Liver (tissue), 3 donors: ENCODE measurements around the gene RAPGEF4.

ENCODE experiments used
- ATF3 ChIP-seq: IDR thresholded peaks from 2 replicates; pipeline ENCODE4 v1.6.1; 2016; ENCODE audit warnings: antibody characterized with exemption
- CTCF ChIP-seq: fragments of 150-350 bp; IDR thresholded peaks from 2 replicates; pipeline ENCODE4 v1.5.1; 2017; ENCODE audit warnings: improper control_type of control experiment, low read depth, low read length; ENCODE audit not compliant: missing input control
- FOXA1 ChIP-seq: IDR thresholded peaks from 2 replicates; pipeline ENCODE4 v1.6.1; 2016; ENCODE audit warnings: antibody characterized with exemption
- GABPA ChIP-seq, 2 donors: IDR thresholded peaks in 1 of 2; conservative IDR thresholded peaks in 1 of 2; 2 replicates each; pipeline ENCODE4 v1.6.1; 2016; ENCODE audit warnings: antibody characterized with exemption in 2 of 2, mild to moderate bottlenecking in 1 of 2, moderate library complexity in 1 of 2
- HNF4G ChIP-seq: IDR thresholded peaks from 2 replicates; pipeline ENCODE4 v1.6.1; 2016; ENCODE audit warnings: antibody characterized with exemption
- JUND ChIP-seq, 2 donors: IDR thresholded peaks; 2 replicates each; pipeline ENCODE4 v1.6.1; 2016; ENCODE audit warnings: antibody characterized with exemption in 2 of 2
- MAX ChIP-seq: IDR thresholded peaks from 2 replicates; pipeline ENCODE4 v1.6.1; 2016; ENCODE audit warnings: antibody characterized with exemption
- RAD21 ChIP-seq, 2 donors: IDR thresholded peaks; 2 replicates each; pipeline ENCODE4 v1.6.1; 2016; ENCODE audit warnings: antibody characterized with exemption in 2 of 2, mild to moderate bottlenecking in 2 of 2
- REST ChIP-seq: IDR thresholded peaks from 2 replicates; pipeline ENCODE4 v1.6.1; 2016; ENCODE audit warnings: antibody characterized with exemption, mild to moderate bottlenecking
- SP1 ChIP-seq: IDR thresholded peaks from 2 replicates; pipeline ENCODE4 v1.6.1; 2018; ENCODE audit warnings: antibody characterized with exemption, mild to moderate bottlenecking
- TAF1 ChIP-seq: conservative IDR thresholded peaks from 2 replicates; pipeline ENCODE4 v1.6.1; 2016; ENCODE audit warnings: antibody characterized with exemption, mild to moderate bottlenecking
- YY1 ChIP-seq: IDR thresholded peaks from 2 replicates; pipeline ENCODE4 v1.6.1; 2016; ENCODE audit warnings: antibody characterized with exemption, mild to moderate bottlenecking
- ZBTB33 ChIP-seq: IDR thresholded peaks from 2 replicates; pipeline ENCODE4 v1.6.1; 2016; ENCODE audit warnings: antibody characterized with exemption
- donor health status: healthy.
- donor health status: healthy.

- no peak for TF ChIP-seq CTCF
- no peak for TF ChIP-seq ATF3
- TF ChIP-seq JUND (IDR thresholded peaks at IDR 0.05) = no peak
- TF ChIP-seq ZBTB33 = no peak
- no peak for TF ChIP-seq TAF1
- no peak for TF ChIP-seq REST
- TF ChIP-seq MAX = no peak
- TF ChIP-seq GABPA (IDR thresholded peaks at IDR 0.05 in 1 of 2, conservative IDR thresholded peaks at IDR 0.05 in 1 of 2) = no peak
- no peak for TF ChIP-seq SP1
- TF ChIP-seq RAD21 (IDR thresholded peaks at IDR 0.05) = no peak
- TF ChIP-seq YY1 = no peak
- no peak for TF ChIP-seq FOXA1
- no peak for TF ChIP-seq HNF4G
Observed at GRCh38 chr2:172736424-172737174, 954 bp downstream of the RAPGEF4 start.
